Left ventricle myocardium inferior (tissue), 1 donor: ENCODE measurements around the gene ITGA2B. TPM values are rescaled to one million over a fixed set of nuclear protein-coding genes. Genes with fewer than 3 reads are reported as not detected.

Experiments
- DNase-seq: peaks from one replicate; pipeline ENCODE4 v3.0.0-alpha.2; 2020
- H3K27ac ChIP-seq: fragments of 200-600 bp; replicated peaks from 2 replicates; pipeline ENCODE4 v1.8.0; 2021
- H3K27me3 ChIP-seq: fragments of 200-600 bp; 2 replicates; pipeline ENCODE4 v1.8.0; 2021; ENCODE audit warnings: low read depth
- H3K36me3 ChIP-seq: fragments of 200-600 bp; 2 replicates; pipeline ENCODE4 v1.8.0; 2021
- H3K4me1 ChIP-seq: fragments of 200-600 bp; 2 replicates; pipeline ENCODE4 v1.8.0; 2021
- H3K4me3 ChIP-seq: fragments of 200-600 bp; 2 replicates; pipeline ENCODE4 v1.8.0; 2021; ENCODE audit warnings: mild to moderate bottlenecking, moderate library complexity
- H3K9me3 ChIP-seq: fragments of 200-600 bp; replicated peaks from 2 replicates; pipeline ENCODE4 v1.8.0; 2021
- CTCF ChIP-seq: fragments of 200-600 bp; IDR thresholded peaks from 2 replicates; pipeline ENCODE4 v1.8.0; 2021; ENCODE audit warnings: antibody characterized with exemption, mild to moderate bottlenecking, borderline replicate concordance
- intact Hi-C: fragments of 100-400 bp; cut with micrococcal nuclease; formaldehyde crosslinking; loops from one replicate; pipeline ENCODE4 v1.11.0; 2022
- total RNA-seq: library from RNA; stranded (reverse); fragmentation: NEBNext Ultra II Directional; extraction: Animal tissue kit (Norgen Biotek cat#: 25700); gene quantifications from one replicate; pipeline ENCODE4 v1.2.1, GENCODE V29; 2021
- donor health status: DM: no; HTN: yes; CAD: no; lungs with severe emphysema.

The ITGA2B gene
- total RNA-seq, 1 donor from 2014 or later = 0.91 TPM

DNA sequence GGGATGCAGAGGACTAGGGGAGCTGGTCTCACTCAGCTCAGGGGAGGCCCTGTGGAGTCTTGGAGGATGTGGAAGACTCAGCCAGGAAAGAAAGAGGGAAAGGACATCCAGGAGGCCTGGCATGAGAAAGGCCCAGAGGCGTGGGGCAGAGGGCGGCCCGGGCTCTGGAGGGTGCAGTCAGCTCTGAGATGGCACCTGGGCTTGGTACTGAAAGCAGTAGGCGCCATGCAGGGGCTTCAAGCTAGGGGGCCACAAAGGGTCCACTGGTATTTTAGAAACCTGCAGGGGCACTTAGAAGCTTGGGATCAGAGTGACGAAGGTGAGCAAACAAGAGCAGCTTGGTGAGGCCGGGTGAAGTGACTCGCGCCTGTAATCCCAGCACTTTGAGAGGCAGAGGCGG is 31.4 kb downstream of the ITGA2B start:
- H3K4me1 ChIP-seq = peaks cover 21% of the 10 kb centered on the region
- H3K27me3 ChIP-seq = peaks cover 9% of the 10 kb centered on the region
- no peaks in the 10 kb centered on the region for H3K36me3 ChIP-seq
- intact Hi-C loops = no loop called here
- no peak overlapping the region for H3K27ac ChIP-seq
- TF ChIP-seq CTCF = no peak
- DNase-seq = no peak
- H3K4me3 ChIP-seq = no peak overlapping the region
- no peaks in the 10 kb centered on the region for H3K9me3 ChIP-seq

- Histone ChIP-seq H3K27ac (no peak overlapping the region), H3K27me3 (no peaks in the 10 kb centered on the region), H3K4me3 (no peak overlapping the region), H3K9me3 (no peaks in the 10 kb centered on the region), H3K4me1 (peaks cover 5% of the 10 kb centered on the region), H3K36me3 (peaks cover 18% of the 10 kb centered on the region)
- TF ChIP-seq CTCF = no peak
- intact Hi-C loops = no loop called here
- DNase-seq = no peak
These were observed 33.2 kb downstream of the ITGA2B start for GRCh38 chr17:44356241-44356640.

DNA sequence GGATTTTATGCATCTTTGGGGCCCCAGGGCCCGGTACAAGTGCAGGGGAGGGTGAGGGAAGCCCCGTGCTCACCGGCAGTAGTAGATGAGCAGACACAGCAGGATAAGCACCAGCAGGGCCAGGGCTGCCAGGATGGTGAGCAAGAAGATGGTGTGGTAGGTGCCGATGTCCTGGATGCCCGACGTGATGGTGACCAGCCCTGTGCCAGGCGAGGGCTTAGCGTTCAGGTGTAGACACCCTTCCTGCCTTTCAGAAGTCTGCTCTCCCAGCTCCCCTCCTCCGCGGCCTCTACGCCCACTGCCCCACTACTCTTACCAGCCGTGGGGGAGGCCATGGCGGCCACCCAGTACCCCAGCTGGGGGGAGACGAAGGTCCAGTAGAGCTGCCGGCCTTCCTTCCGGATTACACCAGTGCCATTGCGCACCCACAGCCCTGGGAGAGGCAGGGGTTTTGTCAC is 33.8 kb downstream of the ITGA2B start:
- Histone ChIP-seq H3K4me3 (no peak overlapping the region), H3K27me3 (no peaks in the 10 kb centered on the region), H3K36me3 (peaks cover 23% of the 10 kb centered on the region), H3K9me3 (no peaks in the 10 kb centered on the region), H3K4me1 (no peaks in the 10 kb centered on the region), H3K27ac (no peak overlapping the region)
- intact Hi-C loops = no loop called here
- no peak for DNase-seq
- no peak for TF ChIP-seq CTCF

GRCh38 chr17:44354582-44355561 is 34.6 kb downstream of the ITGA2B start:
- Histone ChIP-seq H3K9me3 (no peaks in the 10 kb centered on the region), H3K4me3 (peak overlapping the region; percentile 62), H3K27me3 (no peaks in the 10 kb centered on the region), H3K36me3 (peaks cover 29% of the 10 kb centered on the region), H3K4me1 (no peaks in the 10 kb centered on the region), H3K27ac (no peak overlapping the region)
- intact Hi-C loops = no loop called here
- peak; percentile 55 for TF ChIP-seq CTCF
- DNase-seq = peak; percentile 60

GRCh38 chr17:44353672-44354331 is 35.6 kb downstream of the ITGA2B start:
- intact Hi-C loops = no loop called here
- no peak for TF ChIP-seq CTCF
- H3K4me3 ChIP-seq = peak overlapping the region; percentile 62
- peak; percentile 48 for DNase-seq
- H3K36me3 ChIP-seq = peaks cover 38% of the 10 kb centered on the region
- peak overlapping the region; percentile 46 for H3K27ac ChIP-seq
- H3K27me3 ChIP-seq = no peaks in the 10 kb centered on the region
- H3K9me3 ChIP-seq = no peaks in the 10 kb centered on the region
- no peaks in the 10 kb centered on the region for H3K4me1 ChIP-seq
